ENCODE measurements around the gene WDR7.

Gene WDR7

DNA sequence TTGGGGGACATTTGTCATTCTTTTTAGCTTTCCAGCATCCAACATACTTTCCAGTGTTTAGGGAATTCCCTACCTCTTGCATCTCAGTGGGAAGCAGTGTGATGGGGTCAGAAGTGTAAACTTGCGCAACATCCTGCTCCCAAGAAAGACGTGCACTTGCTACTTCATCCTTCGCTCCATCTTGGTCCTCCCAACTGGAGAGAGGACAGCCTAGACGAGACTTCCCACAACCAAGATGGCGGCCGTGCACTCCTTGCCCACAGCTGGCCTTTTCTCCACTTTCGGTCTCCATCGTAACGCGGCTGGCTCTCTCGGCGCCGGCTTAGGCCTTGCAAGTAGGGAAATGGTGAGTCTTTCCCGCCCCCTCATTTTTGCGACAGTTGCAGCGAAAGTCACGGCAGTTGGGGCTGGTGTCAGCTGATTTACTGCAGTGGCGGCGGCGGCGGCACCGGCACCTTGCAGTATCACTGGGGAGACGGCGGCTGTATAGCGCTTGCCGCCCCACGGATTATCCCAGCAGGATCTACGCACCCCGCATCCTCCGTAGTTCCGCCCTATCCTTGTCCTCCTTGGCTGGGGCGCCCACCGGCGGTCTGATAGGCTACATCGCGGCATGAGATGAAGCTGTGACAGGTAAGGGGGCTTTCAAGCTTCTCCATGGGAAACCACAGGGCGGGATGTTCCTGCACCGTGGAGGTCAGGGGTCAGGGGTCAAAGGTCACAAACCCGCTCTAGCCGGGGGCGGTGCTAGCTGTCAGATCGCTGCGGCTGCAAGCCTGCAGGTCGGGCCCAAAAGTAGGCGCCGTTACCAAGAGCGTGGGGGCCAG lies at the start of gene WDR7:
Gene WDR7 (plus strand): TSS at position 416 of the 827 bp plus-strand sequence. CDS start 21,157 bp downstream, outside the sequence.
- peak; percentile 67 for DNase-seq (ENCODE audit: insufficient read length, low spot score)
- FAIRE-seq: peak; percentile 100
- TF ChIP-seq, protein P1, sequence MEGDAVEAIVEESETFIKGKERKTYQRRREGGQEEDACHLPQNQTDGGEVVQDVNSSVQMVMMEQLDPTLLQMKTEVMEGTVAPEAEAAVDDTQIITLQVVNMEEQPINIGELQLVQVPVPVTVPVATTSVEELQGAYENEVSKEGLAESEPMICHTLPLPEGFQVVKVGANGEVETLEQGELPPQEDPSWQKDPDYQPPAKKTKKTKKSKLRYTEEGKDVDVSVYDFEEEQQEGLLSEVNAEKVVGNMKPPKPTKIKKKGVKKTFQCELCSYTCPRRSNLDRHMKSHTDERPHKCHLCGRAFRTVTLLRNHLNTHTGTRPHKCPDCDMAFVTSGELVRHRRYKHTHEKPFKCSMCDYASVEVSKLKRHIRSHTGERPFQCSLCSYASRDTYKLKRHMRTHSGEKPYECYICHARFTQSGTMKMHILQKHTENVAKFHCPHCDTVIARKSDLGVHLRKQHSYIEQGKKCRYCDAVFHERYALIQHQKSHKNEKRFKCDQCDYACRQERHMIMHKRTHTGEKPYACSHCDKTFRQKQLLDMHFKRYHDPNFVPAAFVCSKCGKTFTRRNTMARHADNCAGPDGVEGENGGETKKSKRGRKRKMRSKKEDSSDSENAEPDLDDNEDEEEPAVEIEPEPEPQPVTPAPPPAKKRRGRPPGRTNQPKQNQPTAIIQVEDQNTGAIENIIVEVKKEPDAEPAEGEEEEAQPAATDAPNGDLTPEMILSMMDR (IDR thresholded peaks at IDR 0.05; ENCODE audit: insufficient read depth, missing control alignments): peak; percentile 26

GRCh38 chr18:56606618-56607017 lies 44.5 kb upstream of the WDR7 start:
- FAIRE-seq (peak; percentile 97), DNase-seq (ENCODE audit: insufficient read length, low spot score) (no peak)
- TF ChIP-seq, protein P1 (IDR thresholded peaks at IDR 0.05; ENCODE audit: insufficient read depth, missing control alignments): no peak

- TF ChIP-seq, protein P1 (IDR thresholded peaks at IDR 0.05; ENCODE audit: insufficient read depth, missing control alignments): no peak
- FAIRE-seq (no peak), DNase-seq (ENCODE audit: insufficient read length, low spot score) (no peak)
Observed at GRCh38 chr18:56615738-56616520, 35.2 kb upstream of the WDR7 start.

DNA sequence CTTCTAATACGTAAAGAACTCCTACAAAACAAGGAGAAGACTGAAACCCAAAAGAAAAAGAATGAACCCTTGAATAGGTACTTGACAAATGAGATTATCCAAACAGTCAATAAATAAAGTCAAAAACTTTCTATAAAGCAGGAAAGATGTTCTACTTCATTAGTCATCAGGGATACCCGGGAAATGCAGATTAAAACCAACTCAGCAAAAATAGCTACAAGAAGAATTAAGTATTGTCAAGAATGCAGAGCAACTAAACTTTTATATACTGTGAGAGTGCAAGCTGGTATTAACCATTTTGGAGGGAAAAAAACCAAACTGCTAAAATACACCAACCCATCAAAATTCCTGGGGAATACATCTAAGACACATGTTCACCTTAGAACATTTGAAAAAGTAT lies 23.2 kb upstream of the WDR7 start:
- TF ChIP-seq, protein P1 (IDR thresholded peaks at IDR 0.05; ENCODE audit: insufficient read depth, missing control alignments): no peak
- DNase-seq (ENCODE audit: insufficient read length, low spot score): no peak
- FAIRE-seq: no peak

GRCh38 chr18:56632070-56633022 lies 18.8 kb upstream of the WDR7 start:
- TF ChIP-seq, protein P1 (IDR thresholded peaks at IDR 0.05; ENCODE audit: insufficient read depth, missing control alignments): no peak
- FAIRE-seq (peak; percentile 100), DNase-seq (ENCODE audit: insufficient read length, low spot score) (no peak)

- TF ChIP-seq, protein P1 (IDR thresholded peaks at IDR 0.05; ENCODE audit: insufficient read depth, missing control alignments): no peak
- FAIRE-seq: no peak
- DNase-seq (ENCODE audit: insufficient read length, low spot score): no peak
Observed at GRCh38 chr18:56635007-56635406, 16.2 kb upstream of the WDR7 start.

Measured in D721Med (cell line).